ENCODE measurements around the gene LPAR2.

The LPAR2 gene

GRCh38 chr19:19594381-19594780, 33.6 kb downstream of the LPAR2 start:
- no peak overlapping the region for H3K4me3 ChIP-seq (replicated peaks in 1 of 2; ENCODE audit: low read depth in 2 of 2, low read length in 2 of 2)
- TF ChIP-seq, protein P1, sequence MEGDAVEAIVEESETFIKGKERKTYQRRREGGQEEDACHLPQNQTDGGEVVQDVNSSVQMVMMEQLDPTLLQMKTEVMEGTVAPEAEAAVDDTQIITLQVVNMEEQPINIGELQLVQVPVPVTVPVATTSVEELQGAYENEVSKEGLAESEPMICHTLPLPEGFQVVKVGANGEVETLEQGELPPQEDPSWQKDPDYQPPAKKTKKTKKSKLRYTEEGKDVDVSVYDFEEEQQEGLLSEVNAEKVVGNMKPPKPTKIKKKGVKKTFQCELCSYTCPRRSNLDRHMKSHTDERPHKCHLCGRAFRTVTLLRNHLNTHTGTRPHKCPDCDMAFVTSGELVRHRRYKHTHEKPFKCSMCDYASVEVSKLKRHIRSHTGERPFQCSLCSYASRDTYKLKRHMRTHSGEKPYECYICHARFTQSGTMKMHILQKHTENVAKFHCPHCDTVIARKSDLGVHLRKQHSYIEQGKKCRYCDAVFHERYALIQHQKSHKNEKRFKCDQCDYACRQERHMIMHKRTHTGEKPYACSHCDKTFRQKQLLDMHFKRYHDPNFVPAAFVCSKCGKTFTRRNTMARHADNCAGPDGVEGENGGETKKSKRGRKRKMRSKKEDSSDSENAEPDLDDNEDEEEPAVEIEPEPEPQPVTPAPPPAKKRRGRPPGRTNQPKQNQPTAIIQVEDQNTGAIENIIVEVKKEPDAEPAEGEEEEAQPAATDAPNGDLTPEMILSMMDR (IDR thresholded peaks at IDR 0.05; ENCODE audit: low read depth, low read length), result no peak
- DNase-seq (ENCODE audit: low read depth in 2 of 2), result no peak

DNA sequence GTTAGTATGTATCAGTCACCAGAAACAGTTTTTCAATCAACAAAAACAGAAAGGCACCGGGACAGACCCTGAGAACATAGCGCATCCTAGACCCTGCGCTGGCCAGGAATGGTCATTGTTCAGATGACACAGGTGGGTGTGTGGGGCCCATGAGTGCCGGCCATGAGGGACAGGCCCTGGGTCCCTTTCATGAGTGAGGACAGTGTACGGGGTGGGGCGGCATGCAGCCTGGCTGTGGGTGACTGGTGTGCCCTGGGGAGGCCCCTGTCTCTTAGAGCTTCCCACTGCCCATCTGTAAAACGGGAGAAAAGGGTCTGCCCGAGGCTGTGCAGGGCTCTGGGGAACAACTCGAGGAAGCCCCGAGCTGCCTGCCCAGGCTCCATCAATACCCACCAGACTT, 35.3 kb downstream of the LPAR2 start:
- TF ChIP-seq, protein P1 (IDR thresholded peaks at IDR 0.05; ENCODE audit: low read depth, low read length), result no peak
- H3K4me3 ChIP-seq (replicated peaks in 1 of 2; ENCODE audit: low read depth in 2 of 2, low read length in 2 of 2), result no peak overlapping the region
- DNase-seq (ENCODE audit: low read depth in 2 of 2), result no peak

DNA sequence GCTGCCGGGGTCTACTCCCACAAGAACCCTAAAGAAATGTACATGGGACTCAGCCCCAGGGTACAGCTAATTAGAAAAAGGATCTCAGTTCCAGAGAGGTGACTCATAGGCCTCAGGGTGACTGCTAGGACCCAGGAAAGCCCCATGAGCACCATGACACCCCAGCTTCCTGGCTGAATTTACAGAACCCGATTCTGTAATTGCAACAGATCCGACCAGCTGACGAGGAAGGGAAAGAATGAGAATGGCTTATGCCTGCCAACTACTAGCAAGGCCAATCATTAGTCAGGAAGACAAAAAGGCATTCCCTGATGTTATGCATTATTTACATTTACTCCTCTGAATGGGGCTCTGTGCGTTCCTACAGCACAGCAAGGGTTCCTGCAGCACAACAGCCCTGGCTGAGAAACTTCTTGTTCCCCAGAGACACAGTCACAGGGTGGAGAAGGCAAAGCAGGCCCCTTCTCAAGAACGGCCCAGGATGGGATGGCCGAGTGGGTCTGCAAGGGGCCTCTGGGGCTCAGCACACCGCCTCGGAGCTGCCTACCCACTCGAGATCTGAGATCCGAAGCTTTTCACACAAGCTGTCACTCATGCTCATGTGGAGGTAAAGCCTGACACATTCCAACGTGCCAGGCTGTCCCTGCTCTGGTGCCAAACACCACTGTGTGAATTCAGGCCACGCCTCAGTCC, 36.7 kb downstream of the LPAR2 start:
- no peak overlapping the region for H3K4me3 ChIP-seq (replicated peaks in 1 of 2; ENCODE audit: low read depth in 2 of 2, low read length in 2 of 2)
- TF ChIP-seq, protein P1 (IDR thresholded peaks at IDR 0.05; ENCODE audit: low read depth, low read length), result no peak

GRCh38 chr19:19588546-19588945, 39.5 kb downstream of the LPAR2 start:
- TF ChIP-seq, protein P1 (IDR thresholded peaks at IDR 0.05; ENCODE audit: low read depth, low read length), result no peak
- peak in 1 of 2 donors; percentile 34 for DNase-seq (ENCODE audit: low read depth in 2 of 2)
- no peak overlapping the region for H3K4me3 ChIP-seq (replicated peaks in 1 of 2; ENCODE audit: low read depth in 2 of 2, low read length in 2 of 2)

More for the DNA sequence above, 36.7 kb downstream of the LPAR2 start:
- DNase-seq (ENCODE audit: low read depth in 2 of 2), result peak; percentile 89 to 98

- no peak for DNase-seq (ENCODE audit: low read depth in 2 of 2)
- TF ChIP-seq, protein P1 (IDR thresholded peaks at IDR 0.05; ENCODE audit: low read depth, low read length), result no peak
- H3K4me3 ChIP-seq (replicated peaks in 1 of 2; ENCODE audit: low read depth in 2 of 2, low read length in 2 of 2), result no peak overlapping the region
These were observed 40.2 kb downstream of the LPAR2 start for GRCh38 chr19:19587771-19588170.

DNA sequence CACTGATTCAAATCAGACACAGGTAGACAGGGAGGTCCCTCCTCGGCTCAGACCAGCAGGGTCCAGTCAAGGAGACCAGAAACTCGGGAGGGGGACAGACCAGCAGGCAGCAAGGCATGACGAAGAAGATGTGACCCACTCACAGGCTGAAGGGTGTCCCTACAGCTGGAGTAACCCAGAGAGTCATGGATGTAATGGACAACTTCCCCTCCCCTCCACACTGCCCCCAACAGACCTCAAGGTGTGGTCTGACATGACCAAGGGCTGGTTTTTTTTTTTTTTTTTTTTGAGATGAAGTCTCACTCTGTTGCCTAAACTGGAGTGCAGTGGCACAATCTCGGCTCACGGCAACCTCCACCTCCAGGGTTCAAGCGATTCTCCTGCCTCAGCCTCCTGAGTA, 43.7 kb downstream of the LPAR2 start:
- no peak overlapping the region for H3K4me3 ChIP-seq (replicated peaks in 1 of 2; ENCODE audit: low read depth in 2 of 2, low read length in 2 of 2)
- DNase-seq (ENCODE audit: low read depth in 2 of 2), result no peak
- TF ChIP-seq, protein P1 (IDR thresholded peaks at IDR 0.05; ENCODE audit: low read depth, low read length), result no peak

DNA sequence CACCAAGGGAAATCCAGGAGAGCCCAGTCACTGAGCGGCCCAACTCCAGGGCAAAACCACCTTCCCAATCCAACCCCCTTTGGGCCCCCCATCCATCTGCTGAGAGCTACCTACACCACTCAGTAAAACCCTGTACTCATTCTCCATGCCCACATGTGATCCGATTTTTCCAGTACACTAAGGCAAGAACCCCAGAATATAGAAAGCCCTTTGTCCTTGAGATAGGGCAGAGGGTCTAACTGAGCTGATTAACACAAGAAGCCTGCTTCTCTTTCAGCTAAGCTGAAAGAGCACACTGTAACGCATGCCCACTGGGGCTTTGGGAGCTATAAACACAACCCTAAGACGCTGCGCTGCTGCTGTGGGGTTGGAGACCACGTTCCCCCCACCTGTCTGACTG, 45.5 kb downstream of the LPAR2 start:
- TF ChIP-seq, protein P1 (IDR thresholded peaks at IDR 0.05; ENCODE audit: low read depth, low read length), result no peak
- no peak for DNase-seq (ENCODE audit: low read depth in 2 of 2)
- H3K4me3 ChIP-seq (replicated peaks in 1 of 2; ENCODE audit: low read depth in 2 of 2, low read length in 2 of 2), result no peak overlapping the region
